Astrocyte (in vitro differentiated cells and primary cell): ENCODE results near the gene RBM17. TPM values are rescaled to one million over a fixed set of nuclear protein-coding genes. Genes with fewer than 3 reads are reported as not detected.

Experiments used
- DNase-seq: peaks from one replicate; pipeline ENCODE4 v3.0.0-alpha.2; 2010; ENCODE audit warnings: low read depth
- FAIRE-seq: peaks from 2 replicates; lab custom pipeline; 2011; peaks lifted over from hg19 to GRCh38; lab: Jason Lieb, UNC
- H2AFZ ChIP-seq: 2 replicates; pipeline ENCODE4 v1.6.0; 2012; ENCODE audit warnings: low read depth, low read length, inconsistent platforms
- H3K27ac ChIP-seq: 2 replicates; pipeline ENCODE4 v1.5.1; 2011; ENCODE audit warnings: low read depth, low read length, inconsistent platforms
- H3K27me3 ChIP-seq: 2 replicates; pipeline ENCODE4 v1.6.0; 2011; ENCODE audit warnings: low read length, inconsistent platforms; ENCODE audit not compliant: insufficient read depth
- H3K36me3 ChIP-seq: 2 replicates; pipeline ENCODE4 v1.5.1; 2011; ENCODE audit warnings: low read length, inconsistent platforms; ENCODE audit not compliant: insufficient read depth
- H3K4me1 ChIP-seq: 2 replicates; pipeline ENCODE4 v1.5.1; 2011; ENCODE audit warnings: low read length, inconsistent platforms; ENCODE audit not compliant: insufficient read depth
- H3K4me2 ChIP-seq: 2 replicates; pipeline ENCODE4 v1.6.0; 2012; ENCODE audit warnings: low read length, inconsistent platforms
- H3K4me3 ChIP-seq: 2 replicates; pipeline ENCODE4 v1.5.1; 2011; ENCODE audit warnings: low read depth, mild to moderate bottlenecking, low read length, inconsistent platforms; ENCODE audit not compliant: insufficient read depth
- H3K79me2 ChIP-seq: 2 replicates; pipeline ENCODE4 v1.6.0; 2012; ENCODE audit warnings: mild to moderate bottlenecking, low read length, inconsistent platforms; ENCODE audit not compliant: insufficient read depth
- H3K9ac ChIP-seq: 2 replicates; pipeline ENCODE4 v1.6.0; 2012; ENCODE audit warnings: mild to moderate bottlenecking, low read length, inconsistent platforms
- H3K9me3 ChIP-seq: 2 replicates; pipeline ENCODE4 v1.5.1; 2012; ENCODE audit warnings: low read depth, mild to moderate bottlenecking, low read length, inconsistent platforms; ENCODE audit not compliant: insufficient read depth
- H4K20me1 ChIP-seq: 2 replicates; pipeline ENCODE4 v1.6.0; 2012; ENCODE audit warnings: low read length, inconsistent platforms; ENCODE audit not compliant: insufficient read depth
- H3K27ac Mint-ChIP-seq: one replicate; pipeline ENCODE4 v1.8.0; 2021; ENCODE audit warnings: mild to moderate bottlenecking, mixed read lengths; ENCODE audit not compliant: unreplicated experiment
- H3K27me3 Mint-ChIP-seq: one replicate; pipeline ENCODE4 v1.8.0; 2021; ENCODE audit warnings: low read depth, mixed read lengths; ENCODE audit not compliant: unreplicated experiment
- H3K36me3 Mint-ChIP-seq: one replicate; pipeline ENCODE4 v1.8.0; 2021; ENCODE audit warnings: low read depth, mixed read lengths; ENCODE audit not compliant: unreplicated experiment
- H3K4me1 Mint-ChIP-seq: one replicate; pipeline ENCODE4 v1.8.0; 2021; ENCODE audit warnings: low read depth, mixed read lengths; ENCODE audit not compliant: unreplicated experiment
- H3K4me3 Mint-ChIP-seq: one replicate; pipeline ENCODE4 v1.8.0; 2021; ENCODE audit warnings: mild to moderate bottlenecking, moderate library complexity, mixed read lengths; ENCODE audit not compliant: unreplicated experiment
- H3K9me3 Mint-ChIP-seq: one replicate; pipeline ENCODE4 v1.8.0; 2021; ENCODE audit warnings: mild to moderate bottlenecking, mixed read lengths; ENCODE audit not compliant: unreplicated experiment
- CTCF ChIP-seq: IDR thresholded peaks from 2 replicates; pipeline ENCODE4 v1.5.1; 2011; ENCODE audit warnings: low read depth, mild to moderate bottlenecking, inconsistent platforms, low read length, moderate library complexity; ENCODE audit not compliant: insufficient read depth
- EZH2 ChIP-seq: IDR thresholded peaks from 2 replicates; pipeline ENCODE4 v1.6.1; 2012; ENCODE audit warnings: mild to moderate bottlenecking, low read length, inconsistent platforms; ENCODE audit not compliant: insufficient read depth
- total RNA-seq: library from RNA; stranded (reverse); gene quantifications from 2 replicates; pipeline ENCODE4 v1.2.1, GENCODE V29; 2021

The RBM17 gene
- total RNA-seq, 1 donor from 2014 or later = 71.3 TPM

GRCh38 chr10:6059506-6059905 lies 29.3 kb upstream of the RBM17 start:
- no peaks in the 10 kb centered on the region for H3K9me3 ChIP-seq
- DNase-seq (no peak), FAIRE-seq (no peak)
- H3K4me3 ChIP-seq = no peak overlapping the region
- Mint-ChIP-seq H3K9me3 (peaks cover 5% of the 10 kb centered on the region), H3K4me1 (no peaks in the 10 kb centered on the region), H3K27ac (no peak overlapping the region), H3K27me3 (peaks cover 7% of the 10 kb centered on the region), H3K4me3 (no peak overlapping the region), H3K36me3 (no peaks in the 10 kb centered on the region)
- no peak overlapping the region for H3K27ac ChIP-seq
- H4K20me1 ChIP-seq = no peaks in the 10 kb centered on the region
- no peak overlapping the region for H3K9ac ChIP-seq
- no peaks in the 10 kb centered on the region for H3K36me3 ChIP-seq
- H3K4me1 ChIP-seq = no peaks in the 10 kb centered on the region
- peaks cover 15% of the 10 kb centered on the region for H3K27me3 ChIP-seq
- no peaks in the 10 kb centered on the region for H3K79me2 ChIP-seq
- no peak overlapping the region for H2AFZ ChIP-seq
- H3K4me2 ChIP-seq = no peak overlapping the region
- TF ChIP-seq EZH2 = no peak
- TF ChIP-seq CTCF = no peak

- H3K4me1 ChIP-seq = no peaks in the 10 kb centered on the region
- no peaks in the 10 kb centered on the region for H3K36me3 ChIP-seq
- H3K79me2 ChIP-seq = no peaks in the 10 kb centered on the region
- TF ChIP-seq EZH2 (no peak), CTCF (no peak)
- H2AFZ ChIP-seq = no peak overlapping the region
- Mint-ChIP-seq H3K4me3 (no peak overlapping the region), H3K27ac (no peak overlapping the region), H3K27me3 (peaks cover 10% of the 10 kb centered on the region), H3K9me3 (peaks cover 5% of the 10 kb centered on the region), H3K4me1 (no peaks in the 10 kb centered on the region), H3K36me3 (no peaks in the 10 kb centered on the region)
- FAIRE-seq (no peak), DNase-seq (no peak)
- H3K9me3 ChIP-seq = no peaks in the 10 kb centered on the region
- H3K4me3 ChIP-seq = no peak overlapping the region
- H4K20me1 ChIP-seq = no peaks in the 10 kb centered on the region
- H3K9ac ChIP-seq = no peak overlapping the region
- H3K27me3 ChIP-seq = peaks cover 11% of the 10 kb centered on the region
- H3K4me2 ChIP-seq = no peak overlapping the region
- no peak overlapping the region for H3K27ac ChIP-seq
Observed at GRCh38 chr10:6061056-6061455, 27.8 kb upstream of the RBM17 start.

GRCh38 chr10:6062101-6062771 lies 26.6 kb upstream of the RBM17 start, which contains the start of gene IL2RA:
Gene IL2RA, minus strand, starts transcription at chr10:6062367. Its CDS starts 216 bp downstream, at chr10:6062151.
- Histone ChIP-seq H2AFZ (no peak within 1 kb of the TSS), H3K9me3 (no peaks in the 10 kb centered on the region), H3K4me2 (no peak within 1 kb of the TSS), H3K27me3 (peaks cover 14% of the 10 kb centered on the region), H4K20me1 (no peaks in the 10 kb centered on the region), H3K79me2 (no peaks in the 10 kb centered on the region), H3K9ac (no peak within 1 kb of the TSS), H3K27ac (no peak within 1 kb of the TSS), H3K4me3 (no peak within 1 kb of the TSS), H3K36me3 (no peaks in the 10 kb centered on the region), H3K4me1 (no peaks in the 10 kb centered on the region)
- Mint-ChIP-seq H3K27ac (no peak within 1 kb of the TSS), H3K36me3 (no peaks in the 10 kb centered on the region), H3K4me1 (no peaks in the 10 kb centered on the region), H3K4me3 (no peak within 1 kb of the TSS), H3K27me3 (peaks cover 14% of the 10 kb centered on the region), H3K9me3 (peaks cover 5% of the 10 kb centered on the region)
- FAIRE-seq = no peak
- DNase-seq = no peak
- TF ChIP-seq EZH2 = no peak
- TF ChIP-seq CTCF = no peak
